MCF 10A (cell line): Measurements from ENCODE around the gene U2SURP. TPM values are rescaled to one million over a fixed set of nuclear protein-coding genes. Genes with fewer than 3 reads are reported as not detected.

Experiments
- BruUV-seq: library from RNA; stranded (reverse); fragments of 400-500 nt; replicated peaks from 2 replicates; lab custom pipeline; 2021; lab: Mats Ljungman, UMichigan
- CTCF ChIA-PET: fragments of 300-600 bp; sonication (Branson Sonifier 250); formaldehyde crosslinking; extraction: SDS; loops from one replicate; lab custom pipeline; 2021; ENCODE audit warnings: antibody characterized with exemption, inconsistent platforms; lab: Yijun Ruan, JAX
- POLR2A ChIA-PET: fragments of 300-600, 350-650 bp; sonication (Branson Sonifier 250); formaldehyde crosslinking; extraction: SDS; loops from one replicate; lab custom pipeline; 2020; ENCODE audit warnings: antibody characterized with exemption, inconsistent platforms; lab: Yijun Ruan, JAX
- DNase-seq: peaks from one replicate; pipeline ENCODE4 v3.0.0-alpha.2; 2018; ENCODE audit not compliant: unreplicated experiment
- H3K27ac Mint-ChIP-seq: one replicate; pipeline ENCODE4 v1.8.0; 2022; ENCODE audit warnings: mild to moderate bottlenecking, low read depth, mixed read lengths; ENCODE audit not compliant: unreplicated experiment
- H3K27me3 Mint-ChIP-seq: one replicate; pipeline ENCODE4 v1.8.0; 2022; ENCODE audit warnings: mixed read lengths; ENCODE audit not compliant: insufficient read depth, unreplicated experiment
- H3K36me3 Mint-ChIP-seq: one replicate; pipeline ENCODE4 v1.8.0; 2022; ENCODE audit warnings: mild to moderate bottlenecking, moderate library complexity, mixed read lengths; ENCODE audit not compliant: insufficient read depth, unreplicated experiment
- H3K4me1 Mint-ChIP-seq: one replicate; pipeline ENCODE4 v1.8.0; 2022; ENCODE audit warnings: mixed read lengths; ENCODE audit not compliant: insufficient read depth, unreplicated experiment
- H3K4me3 Mint-ChIP-seq: one replicate; pipeline ENCODE4 v1.8.0; 2022; ENCODE audit warnings: mild to moderate bottlenecking, moderate library complexity, mixed read lengths; ENCODE audit not compliant: unreplicated experiment
- H3K9me3 Mint-ChIP-seq: one replicate; pipeline ENCODE4 v1.8.0; 2022; ENCODE audit warnings: mixed read lengths; ENCODE audit not compliant: unreplicated experiment
- CTCF ChIP-seq: fragments of 200-600 bp; IDR thresholded peaks from one replicate; pipeline ENCODE4 v1.8.0; 2022; ENCODE audit warnings: antibody characterized with exemption, mild to moderate bottlenecking; ENCODE audit not compliant: unreplicated experiment
- intact Hi-C: fragments of 100-400 bp; cut with micrococcal nuclease; formaldehyde crosslinking; loops from 2 replicates; pipeline ENCODE4 v1.14.1; 2022
- total RNA-seq: library from RNA; stranded (reverse); gene quantifications from 2 replicates; pipeline ENCODE4 v1.2.3, GENCODE V29; 2022

U2SURP gene
- total RNA-seq, 1 experiment from 2014 or later, result 146 TPM

GRCh38 chr3:143098032-143098764, 96.8 kb downstream of the U2SURP start:
- CTCF ChIA-PET, result interaction anchor here (0.7 to 1.2 kb wide), 2 partner anchors 13 to 1106 kb away, joined by 3 read pairs; no protein-coding TSS in a partner anchor
- POLR2A ChIA-PET, result interaction anchor here (0.7 kb wide), 1 partner anchor 1790 kb away, joined by 3 read pairs; no protein-coding TSS in a partner anchor
- no peaks in the 10 kb centered on the region for H3K36me3 Mint-ChIP-seq
- TF ChIP-seq CTCF, result no peak
- H3K4me1 Mint-ChIP-seq, result no peaks in the 10 kb centered on the region
- intact Hi-C loops, result no loop called here
- no peak overlapping the region for H3K27ac Mint-ChIP-seq
- H3K9me3 Mint-ChIP-seq, result no peaks in the 10 kb centered on the region
- H3K4me3 Mint-ChIP-seq, result no peak overlapping the region
- no TSS peak for BruUV-seq
- no peak for DNase-seq
- H3K27me3 Mint-ChIP-seq, result peaks cover 9% of the 10 kb centered on the region

GRCh38 chr3:143099210-143099609, 97.8 kb downstream of the U2SURP start:
- H3K27me3 Mint-ChIP-seq, result peaks cover 9% of the 10 kb centered on the region
- no peaks in the 10 kb centered on the region for H3K4me1 Mint-ChIP-seq
- no TSS peak for BruUV-seq

GRCh38 chr3:143099690-143100089, 98.3 kb downstream of the U2SURP start:
- H3K9me3 Mint-ChIP-seq, result peaks cover 3% of the 10 kb centered on the region
- H3K4me1 Mint-ChIP-seq, result no peaks in the 10 kb centered on the region
- ChIA-PET CTCF (interaction anchor here (0.8 to 1.2 kb wide), 2 partner anchors 14 to 22 kb away, joined by 3 read pairs; no protein-coding TSS in a partner anchor), POLR2A (no interaction called here)
- no peaks in the 10 kb centered on the region for H3K36me3 Mint-ChIP-seq
- no peak overlapping the region for H3K4me3 Mint-ChIP-seq
- DNase-seq, result no peak
- BruUV-seq, result no TSS peak
- no peak for TF ChIP-seq CTCF
- intact Hi-C loops, result no loop called here
- peaks cover 9% of the 10 kb centered on the region for H3K27me3 Mint-ChIP-seq
- no peak overlapping the region for H3K27ac Mint-ChIP-seq

More at GRCh38 chr3:143099210-143099609, 97.8 kb downstream of the U2SURP start:
- H3K4me3 Mint-ChIP-seq, result no peak overlapping the region
- DNase-seq, result no peak
- H3K9me3 Mint-ChIP-seq, result no peaks in the 10 kb centered on the region
- H3K27ac Mint-ChIP-seq, result no peak overlapping the region
- ChIA-PET POLR2A (no interaction called here), CTCF (interaction anchor here (0.6 to 1.2 kb wide), 4 partner anchors 10 to 29 kb away, joined by 3 read pairs; no protein-coding TSS in a partner anchor)
- intact Hi-C loops, result no loop called here
- no peak for TF ChIP-seq CTCF
- no peaks in the 10 kb centered on the region for H3K36me3 Mint-ChIP-seq

GRCh38 chr3:143100451-143100850, 99.1 kb downstream of the U2SURP start:
- peaks cover 9% of the 10 kb centered on the region for H3K27me3 Mint-ChIP-seq
- no TSS peak for BruUV-seq
- H3K9me3 Mint-ChIP-seq, result peaks cover 5% of the 10 kb centered on the region

More at GRCh38 chr3:143100451-143100850, 99.1 kb downstream of the U2SURP start:
- no peak for TF ChIP-seq CTCF
- Mint-ChIP-seq H3K27ac (no peak overlapping the region), H3K36me3 (no peaks in the 10 kb centered on the region), H3K4me1 (no peaks in the 10 kb centered on the region), H3K4me3 (no peak overlapping the region)
- ChIA-PET POLR2A (no interaction called here), CTCF (no interaction called here)
- intact Hi-C loops, result no loop called here
- no peak for DNase-seq
